Measurements from ENCODE around the gene LMBR1L.
"Not testable (repeated sequence)": the region's sequence is repeated elsewhere in the genome, so short reads cannot be mapped to it uniquely, and the experiment has no call there.

Gene LMBR1L

GRCh38 chr12:49110464-49111155 lies at the start of gene LMBR1L:
Gene LMBR1L (minus strand): TSS chr12:49110847. CDS start chr12:49110555, 292 bp downstream.
- peak; percentile 99 for DNase-seq

- DNase-seq = no peak
Observed at GRCh38 chr12:49160399-49160798, 49.8 kb upstream of the LMBR1L start.

GRCh38 chr12:49154221-49154620 lies 43.6 kb upstream of the LMBR1L start:
- no peak for DNase-seq

GRCh38 chr12:49147384-49147783 lies 36.7 kb upstream of the LMBR1L start:
- no peak for DNase-seq

- DNase-seq = no peak
Observed at GRCh38 chr12:49146406-49146805, 35.8 kb upstream of the LMBR1L start.

GRCh38 chr12:49144384-49144783 lies 33.7 kb upstream of the LMBR1L start:
- no peak for DNase-seq

GRCh38 chr12:49138999-49139398 lies 28.4 kb upstream of the LMBR1L start:
- no peak for DNase-seq

GRCh38 chr12:49138587-49138986 lies 27.9 kb upstream of the LMBR1L start:
- no peak for DNase-seq

GRCh38 chr12:49137476-49137875 lies 26.8 kb upstream of the LMBR1L start:
- no peak for DNase-seq

GRCh38 chr12:49136997-49137396 lies 26.4 kb upstream of the LMBR1L start:
- not testable (repeated sequence) for DNase-seq

GRCh38 chr12:49133590-49133989 lies 22.9 kb upstream of the LMBR1L start:
- no peak for DNase-seq

GRCh38 chr12:49133014-49133413 lies 22.4 kb upstream of the LMBR1L start:
- no peak for DNase-seq

GRCh38 chr12:49131894-49132461 lies 21.3 kb upstream of the LMBR1L start:
- no peak for DNase-seq

- DNase-seq = peak; percentile 92
Observed at GRCh38 chr12:49131051-49131893, 20.6 kb upstream of the LMBR1L start, which contains the start of gene TUBA1B. Gene TUBA1B (minus strand): TSS chr12:49131395. CDS start chr12:49131300, 95 bp downstream.

GRCh38 chr12:49130151-49131050 lies 19.8 kb upstream of the LMBR1L start:
- DNase-seq = peak; percentile 95

- peak; percentile 16 for DNase-seq
Observed at GRCh38 chr12:49129332-49130150, 18.9 kb upstream of the LMBR1L start.

GRCh38 chr12:49127971-49128370 lies 17.3 kb upstream of the LMBR1L start:
- DNase-seq = not testable (repeated sequence)

GRCh38 chr12:49126852-49127763 lies 16.5 kb upstream of the LMBR1L start:
- DNase-seq = no peak

- no peak for DNase-seq
Observed at GRCh38 chr12:49121047-49121696, 10.5 kb upstream of the LMBR1L start.

- no peak for DNase-seq
Observed at GRCh38 chr12:49111206-49111605, 559 bp upstream of the LMBR1L start.

Data from CD4-positive, alpha-beta T cell treated with Interleukin-17A for 1 hour (primary cell).